Esophagus (tissue), 2 donors: ENCODE measurements around the gene SPCS1. TPM values are rescaled to one million over a fixed set of nuclear protein-coding genes. Genes with fewer than 3 reads are reported as not detected.

Experiments
- H3K27ac ChIP-seq, 2 donors: one replicate each; pipeline ENCODE4 v1.5.1; 2013; ENCODE audit warnings: low read depth in 2 of 2, mild to moderate bottlenecking in 2 of 2, inconsistent platforms in 1 of 2, low read length in 1 of 2, moderate library complexity in 1 of 2
- H3K27me3 ChIP-seq, 2 donors: one replicate each; pipeline ENCODE4 v1.6.1; 2013; ENCODE audit warnings: low read length in 2 of 2, control low read depth in 1 of 2, mild to moderate bottlenecking in 1 of 2; ENCODE audit not compliant: insufficient read depth in 2 of 2, control insufficient read depth in 1 of 2
- H3K36me3 ChIP-seq, 2 donors: one replicate each; pipeline ENCODE4 v1.6.1; 2013; ENCODE audit warnings: low read length in 1 of 2; ENCODE audit not compliant: control insufficient read depth in 2 of 2, insufficient read depth in 2 of 2
- H3K4me1 ChIP-seq, 2 donors: one replicate each; pipeline ENCODE4 v1.6.1; 2013; ENCODE audit warnings: low read length in 1 of 2; ENCODE audit not compliant: control insufficient read depth in 2 of 2, insufficient read depth in 2 of 2
- H3K4me3 ChIP-seq, 2 donors: one replicate each; pipeline ENCODE4 v1.5.1; 2013; ENCODE audit warnings: low read length in 2 of 2, mild to moderate bottlenecking in 2 of 2, low read depth in 1 of 2, moderate library complexity in 1 of 2
- H3K9me3 ChIP-seq, 2 donors: one replicate each; pipeline ENCODE4 v1.6.1; 2013; ENCODE audit warnings: mild to moderate bottlenecking in 2 of 2, low read depth in 1 of 2, low read length in 1 of 2, moderate library complexity in 1 of 2; ENCODE audit not compliant: control insufficient read depth in 2 of 2, insufficient read depth in 1 of 2
- WGBS, 2 donors: extraction: QIAGEN DNeasy Blood & Tissue Kit; methylation state at CpG; one replicate each; pipeline ENCODE4 v1.1.7; 2013; 5-methylcytosine and 5-hydroxymethylcytosine counted together
- polyA plus RNA-seq, 2 donors: library from polyadenylated mRNA; stranded (reverse); fragments of 200-250 nt; gene quantifications; one replicate each; pipeline ENCODE4 v1.2.3, GENCODE V29; 2013
- donor health status: healthy with polysubstance abuse.
- donor health status: Bipolar disorder and iron deficiency.

The SPCS1 gene
- polyA plus RNA-seq, 2 donors, result 54.6 to 114 TPM

DNA sequence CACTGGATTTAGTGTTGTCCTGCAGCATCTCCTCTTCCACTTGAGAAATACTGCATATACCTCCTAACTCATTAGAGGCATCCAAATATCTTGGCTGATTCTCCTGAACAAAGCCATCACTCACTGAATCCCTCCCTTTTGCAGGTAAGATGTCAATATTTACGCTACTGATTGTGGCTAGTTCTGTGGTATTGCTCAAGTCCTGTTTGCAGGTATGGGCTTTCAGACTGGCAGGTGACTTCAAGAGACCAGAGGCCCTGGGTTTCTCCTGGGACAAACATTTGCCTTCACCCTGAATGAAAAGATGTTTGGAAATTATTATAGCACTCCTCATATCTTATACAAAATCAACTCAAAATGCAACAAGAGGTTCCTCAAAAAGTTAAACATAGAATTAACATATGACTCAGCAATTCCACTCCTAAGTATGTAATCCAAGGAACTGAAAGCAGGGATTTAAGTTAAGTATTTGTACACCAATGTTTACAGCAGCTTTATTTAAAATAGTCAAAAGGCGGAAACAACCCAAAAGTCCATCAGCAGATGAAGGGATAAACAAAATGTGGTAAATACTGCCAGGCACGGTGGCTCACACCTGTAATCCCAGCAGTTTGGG is 46.2 kb downstream of the SPCS1 start:
- H3K27ac ChIP-seq, result no peak overlapping the region
- WGBS, 2 donors, result 87 to 90% methylated on average over 3 of the region's 3 CpGs

DNA sequence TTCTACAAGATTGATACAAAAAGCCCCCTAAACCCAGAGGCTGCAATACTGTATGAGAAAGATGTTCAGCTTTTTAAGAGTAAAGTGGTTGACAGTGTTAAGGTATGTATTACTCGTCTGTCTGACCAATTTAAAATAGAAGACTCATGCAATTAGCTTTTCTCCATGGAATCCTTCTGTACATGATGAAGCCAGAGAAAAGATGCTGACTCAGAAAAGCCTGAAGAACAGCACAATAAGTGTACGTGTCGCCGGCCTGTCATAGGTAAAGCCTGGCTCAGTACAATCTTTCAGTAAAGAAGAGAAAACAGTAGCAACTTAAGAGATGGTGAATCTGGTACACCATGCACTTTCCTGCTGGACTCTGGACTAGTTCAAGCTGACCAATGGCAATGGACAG is 48.5 kb downstream of the SPCS1 start:
- no peak overlapping the region for H3K27ac ChIP-seq
- no peaks in the 10 kb centered on the region for H3K4me1 ChIP-seq
- no peaks in the 10 kb centered on the region for H3K27me3 ChIP-seq
- 92 to 93% methylated on average over 4 of the region's 4 CpGs for WGBS, 2 donors
- no peaks in the 10 kb centered on the region for H3K9me3 ChIP-seq
- peaks cover 7 to 13% of the 10 kb centered on the region in 2 donors for H3K36me3 ChIP-seq
- H3K4me3 ChIP-seq, result no peak overlapping the region

More for the DNA sequence above, 46.2 kb downstream of the SPCS1 start:
- Histone ChIP-seq H3K4me1 (no peaks in the 10 kb centered on the region), H3K36me3 (peaks cover 7 to 13% of the 10 kb centered on the region in 2 donors), H3K4me3 (no peak overlapping the region), H3K27me3 (no peaks in the 10 kb centered on the region), H3K9me3 (no peaks in the 10 kb centered on the region)

DNA sequence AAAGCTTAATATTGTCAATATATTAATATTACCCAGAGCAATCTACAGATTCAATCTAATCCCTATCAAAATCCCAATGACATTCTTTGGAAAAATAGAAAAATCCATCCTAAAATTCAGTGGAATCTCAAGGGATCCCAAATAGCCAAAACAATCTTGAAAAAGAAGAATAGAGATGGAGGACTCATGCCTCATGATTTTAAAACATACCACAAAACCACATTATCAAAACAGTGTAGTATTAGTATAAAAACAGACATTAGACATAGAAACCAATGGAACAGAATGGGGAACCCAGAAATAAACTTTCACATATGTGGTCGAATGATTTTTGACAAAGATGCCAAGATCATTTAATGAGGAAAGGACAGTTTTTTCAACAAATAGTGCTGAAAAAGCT is 50.2 kb downstream of the SPCS1 start:
- Histone ChIP-seq H3K9me3 (no peaks in the 10 kb centered on the region), H3K27ac (no peak overlapping the region), H3K4me1 (no peaks in the 10 kb centered on the region), H3K36me3 (peaks cover 7 to 13% of the 10 kb centered on the region in 2 donors), H3K4me3 (no peak overlapping the region), H3K27me3 (no peaks in the 10 kb centered on the region)
- WGBS, 2 donors, result 92 to 95% methylated on average over 1 of the region's 1 CpG

Other genes with a start within 250 kb of the SPCS1 start
- gene STAB1, start 210.8 kb upstream of the SPCS1 start, polyA plus RNA-seq, result 10 to 100 TPM; 30.5 to 39.0 TPM
- gene NT5DC2, start 172.2 kb upstream of the SPCS1 start, polyA plus RNA-seq, result 10 to 100 TPM; 81.7 to 93.7 TPM
- gene UQCC5, start 169.5 kb upstream of the SPCS1 start, polyA plus RNA-seq, result 10 to 100 TPM; 20.9 to 37.7 TPM
- gene PBRM1, start 20.2 kb upstream of the SPCS1 start, polyA plus RNA-seq, result 10 to 100 TPM in 1 of 2 donors, 1 to 10 TPM in 1; 8.3 to 12.0 TPM
- gene GNL3, start 20.1 kb upstream of the SPCS1 start, polyA plus RNA-seq, result 100 to 1,000 TPM in 1 of 2 donors, 10 to 100 TPM in 1; 91.8 to 103 TPM
- gene GLT8D1, start 315 bp upstream of the SPCS1 start, polyA plus RNA-seq, result 10 to 100 TPM; 16.7 to 19.8 TPM
- gene NEK4, start 64.8 kb downstream of the SPCS1 start, polyA plus RNA-seq, result 1 to 10 TPM; 3.6 to 4.3 TPM
- under 1 TPM in 1 of 2 donors, not detected in 1; 0.13 TPM for gene ITIH1, start 71.5 kb downstream of the SPCS1 start, polyA plus RNA-seq
- gene ITIH3, start 88.7 kb downstream of the SPCS1 start, polyA plus RNA-seq, result 1 to 10 TPM in 1 of 2 donors, under 1 TPM in 1; 0.88 to 1.1 TPM
- 1 to 10 TPM; 2.5 to 6.7 TPM for gene ITIH4, start 124.6 kb downstream of the SPCS1 start, polyA plus RNA-seq
- 10 to 100 TPM in 1 of 2 donors, 1 to 10 TPM in 1; 7.0 to 13.1 TPM for gene MUSTN1, start 128.9 kb downstream of the SPCS1 start, polyA plus RNA-seq
- 1 to 10 TPM; 6.0 to 7.4 TPM for gene STIMATE, start 191.4 kb downstream of the SPCS1 start, polyA plus RNA-seq